HT-29 (cell line): Measurements from ENCODE around the gene MUC13. TPM values are rescaled to one million over a fixed set of nuclear protein-coding genes. Genes with fewer than 3 reads are reported as not detected.

Experiments
- DNase-seq: peaks from one replicate; pipeline ENCODE4 v3.0.0-alpha.2; 2015; ENCODE audit warnings: low spot score
- total RNA-seq: library from RNA; depleted of rRNA; stranded (reverse); fragments of >200 nt; shearing (Covaris generic); gene quantifications from 2 replicates; pipeline ENCODE4 v1.2.3, GENCODE V29; 2014

MUC13 gene
- total RNA-seq, 1 experiment from 2014 or later, result 44.9 TPM

GRCh38 chr3:124903896-124904834 is 30.4 kb downstream of the MUC13 start:
- DNase-seq, result no peak

- no peak for DNase-seq
Observed at GRCh38 chr3:124896824-124897526, 37.6 kb downstream of the MUC13 start.

GRCh38 chr3:124895756-124896155 is 38.8 kb downstream of the MUC13 start:
- DNase-seq, result no peak

- DNase-seq, result no peak
Observed at GRCh38 chr3:124893526-124893925, 41.0 kb downstream of the MUC13 start.

- DNase-seq, result no peak
Observed at GRCh38 chr3:124890573-124891190, 43.9 kb downstream of the MUC13 start.

- DNase-seq, result no peak
Observed at GRCh38 chr3:124888482-124889441, 45.8 kb downstream of the MUC13 start.

- no peak for DNase-seq
Observed at GRCh38 chr3:124887932-124888298, 46.6 kb downstream of the MUC13 start.

- peak; percentile 89 for DNase-seq
Observed at GRCh38 chr3:124887177-124887931, 47.2 kb downstream of the MUC13 start, which contains the start of gene ITGB5. Gene ITGB5 (minus strand): TSS chr3:124887365. CDS start chr3:124887000, 365 bp downstream.

- DNase-seq, result peak; percentile 81
Observed at GRCh38 chr3:124886168-124887056, 48.1 kb downstream of the MUC13 start.

- DNase-seq, result no peak
Observed at GRCh38 chr3:124885466-124886167, 48.9 kb downstream of the MUC13 start.

GRCh38 chr3:124884474-124885101 is 50.0 kb downstream of the MUC13 start:
- DNase-seq, result no peak

GRCh38 chr3:124883766-124884473 is 50.6 kb downstream of the MUC13 start:
- no peak for DNase-seq

GRCh38 chr3:124882816-124883747 is 51.5 kb downstream of the MUC13 start:
- DNase-seq, result peak; percentile 29

- DNase-seq, result no peak
Observed at GRCh38 chr3:124881976-124882697, 52.4 kb downstream of the MUC13 start.

- DNase-seq, result no peak
Observed at GRCh38 chr3:124879337-124879680, 55.2 kb downstream of the MUC13 start.
